Epidermal melanocyte (primary cell): ENCODE data around the gene SSC5D.

ENCODE experiments used
- DNase-seq: peaks from one replicate; pipeline ENCODE4 v3.0.0; 2011; ENCODE audit warnings: low spot score; ENCODE audit not compliant: insufficient read length

SSC5D gene

GRCh38 chr19:55454787-55455243 is 33.4 kb upstream of the SSC5D start:
- peak; percentile 78 for DNase-seq

GRCh38 chr19:55455576-55456235 is 32.5 kb upstream of the SSC5D start:
- DNase-seq: no peak

- DNase-seq: no peak
These were observed 31.9 kb upstream of the SSC5D start for GRCh38 chr19:55456347-55456746.

DNA sequence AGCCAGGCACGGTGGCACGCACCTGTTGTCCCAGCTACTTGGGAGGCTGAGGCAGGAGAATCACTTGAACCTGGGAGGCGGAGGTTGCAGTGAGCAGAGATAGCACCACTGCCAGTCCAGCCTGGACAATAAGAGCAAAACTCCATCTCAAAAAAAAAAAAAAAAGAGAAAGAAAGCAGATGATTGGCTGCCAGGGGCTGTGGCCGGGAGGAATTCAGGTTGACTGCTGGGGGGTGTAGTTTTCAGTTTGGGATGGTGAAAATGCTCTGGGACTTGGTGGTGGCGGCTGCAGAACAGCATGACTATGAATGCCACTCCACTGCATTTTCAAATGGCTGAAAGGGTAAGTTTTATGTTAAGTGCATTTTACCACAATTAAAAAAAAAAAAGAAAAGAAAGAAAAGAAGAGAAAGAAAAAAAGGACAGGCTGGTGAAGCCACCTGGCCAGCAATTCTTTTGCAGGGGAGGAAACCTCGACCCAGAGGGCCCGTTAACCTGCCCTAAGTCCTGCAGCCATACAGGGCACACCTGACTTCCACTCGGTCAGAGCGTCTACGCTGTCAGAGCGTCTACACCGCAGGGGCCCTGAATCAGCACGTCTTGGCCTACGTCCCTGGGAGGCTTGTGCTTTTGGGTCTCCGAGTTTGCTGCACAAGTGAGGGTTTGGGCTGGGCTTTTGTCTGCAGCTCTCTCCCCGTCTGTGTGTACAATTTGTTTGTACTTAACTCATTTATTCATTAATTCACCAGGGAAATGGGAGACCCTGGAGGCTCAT is 30.4 kb upstream of the SSC5D start:
- no peak for DNase-seq

DNA sequence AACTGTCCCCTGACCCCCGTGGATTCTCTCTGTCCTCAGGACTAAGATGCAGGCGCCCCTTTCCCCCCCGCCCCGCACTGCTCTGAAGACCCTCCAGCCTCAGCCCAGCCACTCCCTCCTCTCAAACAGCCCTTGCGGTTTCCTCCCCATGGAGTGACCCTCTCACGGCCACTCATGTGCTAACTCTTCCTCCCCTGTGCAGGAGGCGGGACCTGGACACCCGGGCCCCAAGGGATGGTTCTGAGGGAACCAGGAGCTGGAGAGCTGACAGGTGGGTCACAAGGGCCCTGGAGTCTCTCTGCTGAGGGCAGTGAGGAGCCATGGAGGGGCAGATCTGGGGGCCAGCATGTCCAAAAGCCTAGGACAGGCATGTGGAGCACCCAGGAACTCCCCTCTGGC is 28.7 kb upstream of the SSC5D start:
- DNase-seq: no peak

DNA sequence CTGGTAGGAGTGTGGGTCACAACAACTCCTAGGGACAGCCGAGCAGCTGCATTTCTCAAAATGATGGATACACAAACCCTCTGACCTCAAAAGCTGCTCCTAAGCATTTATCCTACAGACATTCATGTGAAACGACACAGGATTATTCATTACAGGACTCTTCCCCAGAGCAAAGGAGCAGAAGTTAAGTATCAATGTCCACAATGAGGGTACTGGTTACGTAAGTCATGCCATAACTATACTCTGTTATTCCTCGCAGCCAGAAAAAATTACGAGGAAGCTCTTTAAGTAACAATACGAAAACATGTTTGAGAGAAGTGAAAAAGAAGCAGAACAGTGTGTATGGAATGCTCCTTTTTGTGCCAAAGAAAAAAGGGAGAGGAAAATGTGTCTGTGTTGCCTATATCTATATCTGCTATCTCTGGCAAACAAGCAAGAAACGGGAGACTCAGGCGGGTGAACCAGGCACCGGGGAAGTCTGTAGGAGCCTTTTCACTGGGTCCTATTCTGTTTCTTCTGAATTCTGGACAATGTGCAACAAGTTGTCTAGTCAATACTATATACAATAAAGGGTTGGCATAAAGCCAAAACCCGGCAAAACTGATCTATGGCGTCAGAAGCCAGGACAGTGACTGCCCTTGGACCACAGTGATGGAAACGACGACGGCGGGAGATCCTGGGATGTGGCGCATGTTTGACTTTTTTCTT is 28.1 kb upstream of the SSC5D start:
- no peak for DNase-seq

GRCh38 chr19:55460670-55461258 is 27.5 kb upstream of the SSC5D start:
- DNase-seq: peak; percentile 74

- DNase-seq: peak; percentile 99
These were observed 26.8 kb upstream of the SSC5D start, which contains the start of gene ISOC2 for GRCh38 chr19:55461259-55461973. Gene ISOC2, minus strand, starts transcription at chr19:55461642. Its CDS starts 5,156 bp downstream, at chr19:55456486.

GRCh38 chr19:55461974-55462626 is 26.1 kb upstream of the SSC5D start:
- no peak for DNase-seq

DNA sequence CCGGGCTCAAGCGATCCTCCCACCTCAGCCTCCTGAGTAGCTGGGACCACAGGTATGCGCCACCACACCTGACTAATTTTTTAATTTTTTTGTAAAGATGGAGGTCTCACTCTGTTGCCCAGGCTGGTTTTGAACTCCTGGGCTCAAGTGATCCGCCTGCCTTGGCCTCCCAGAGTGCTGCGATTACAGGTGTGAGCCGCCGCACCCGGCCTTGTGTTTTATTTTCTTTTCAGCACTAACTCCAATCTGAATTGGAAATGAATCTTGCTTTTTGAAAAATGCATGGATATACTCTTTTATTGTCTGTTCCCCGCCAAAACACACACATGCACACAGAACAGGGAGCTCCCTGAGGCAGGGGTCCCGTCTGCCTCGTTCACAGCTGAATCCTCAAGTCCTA is 25.5 kb upstream of the SSC5D start:
- DNase-seq: no peak

GRCh38 chr19:55463583-55464031 is 24.6 kb upstream of the SSC5D start:
- DNase-seq: no peak

DNA sequence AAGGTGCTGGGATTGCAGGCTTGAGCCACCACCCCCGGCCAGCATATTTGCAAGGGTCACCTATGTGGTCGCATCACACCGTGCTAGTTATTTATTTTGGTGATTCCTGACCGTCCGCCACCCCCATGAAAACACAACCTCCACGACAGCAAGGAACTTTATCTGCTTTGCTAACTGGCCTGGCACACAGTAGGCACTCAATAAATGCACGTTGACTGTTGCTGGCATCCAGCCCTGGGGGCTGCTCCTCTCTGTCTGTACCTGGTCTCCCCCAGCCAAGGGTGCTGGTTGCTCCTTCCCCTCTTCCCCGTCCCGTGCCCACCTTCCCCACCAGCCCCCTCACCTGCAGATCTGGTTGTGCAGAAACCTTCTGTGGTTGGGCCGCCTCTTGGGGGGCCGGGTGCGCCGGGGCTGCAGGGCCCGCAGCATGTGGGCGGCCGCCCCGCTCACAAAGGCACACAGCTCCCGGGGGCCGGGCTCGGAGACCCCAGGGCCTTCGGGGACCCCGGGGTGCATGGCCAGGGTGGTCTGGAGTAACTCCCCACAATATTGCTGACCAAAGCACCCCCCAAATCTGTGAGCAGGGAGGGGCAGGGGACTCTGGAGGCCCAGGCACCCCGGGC is 24.1 kb upstream of the SSC5D start:
- DNase-seq: no peak

DNA sequence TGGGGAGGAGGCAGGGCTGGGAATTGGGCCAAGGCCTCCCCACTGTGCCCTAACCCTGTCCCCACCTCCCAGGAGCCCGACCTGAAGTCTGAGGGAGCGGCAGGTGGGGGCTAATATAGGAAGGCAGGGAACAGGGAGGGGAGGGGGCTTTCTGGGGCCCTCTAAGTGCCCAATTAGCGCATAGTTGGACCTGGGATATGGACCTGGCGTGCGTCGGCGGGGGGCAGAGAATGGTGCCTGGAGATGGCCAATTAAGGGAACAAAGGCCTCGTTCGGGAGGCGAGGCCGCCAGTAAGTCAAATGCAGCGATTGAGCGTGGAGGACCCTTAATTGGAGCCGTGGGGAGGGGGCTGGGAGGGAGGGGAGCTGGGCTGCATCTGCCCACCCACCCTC is 23.6 kb upstream of the SSC5D start, which contains the start of gene C19orf85:
C19orf85 (minus strand) TSS at position 90 of the 393 bp plus-strand sequence. CDS start 197 bp downstream, outside the sequence.
- no peak for DNase-seq

- no peak for DNase-seq
These were observed 22.6 kb upstream of the SSC5D start for GRCh38 chr19:55465460-55466240.

DNA sequence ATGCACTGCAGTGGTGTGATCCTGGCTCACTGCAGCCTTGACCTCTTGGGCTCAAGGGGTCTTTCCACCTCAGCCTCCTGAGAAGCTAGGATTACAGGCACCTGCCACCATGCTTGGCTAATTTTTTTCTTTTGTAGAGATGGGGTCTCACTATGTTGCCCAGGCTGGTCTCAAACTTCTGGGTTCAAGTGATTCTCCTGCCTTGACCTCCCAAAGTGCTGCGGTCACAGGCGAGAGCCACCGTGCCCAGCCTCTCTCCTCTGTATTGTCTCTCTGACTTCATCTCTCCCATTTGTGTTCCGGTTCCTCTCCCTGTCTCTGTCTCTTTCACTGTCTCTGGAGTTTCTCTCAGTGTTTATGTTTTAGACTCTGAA is 22.0 kb upstream of the SSC5D start:
- DNase-seq: no peak

DNA sequence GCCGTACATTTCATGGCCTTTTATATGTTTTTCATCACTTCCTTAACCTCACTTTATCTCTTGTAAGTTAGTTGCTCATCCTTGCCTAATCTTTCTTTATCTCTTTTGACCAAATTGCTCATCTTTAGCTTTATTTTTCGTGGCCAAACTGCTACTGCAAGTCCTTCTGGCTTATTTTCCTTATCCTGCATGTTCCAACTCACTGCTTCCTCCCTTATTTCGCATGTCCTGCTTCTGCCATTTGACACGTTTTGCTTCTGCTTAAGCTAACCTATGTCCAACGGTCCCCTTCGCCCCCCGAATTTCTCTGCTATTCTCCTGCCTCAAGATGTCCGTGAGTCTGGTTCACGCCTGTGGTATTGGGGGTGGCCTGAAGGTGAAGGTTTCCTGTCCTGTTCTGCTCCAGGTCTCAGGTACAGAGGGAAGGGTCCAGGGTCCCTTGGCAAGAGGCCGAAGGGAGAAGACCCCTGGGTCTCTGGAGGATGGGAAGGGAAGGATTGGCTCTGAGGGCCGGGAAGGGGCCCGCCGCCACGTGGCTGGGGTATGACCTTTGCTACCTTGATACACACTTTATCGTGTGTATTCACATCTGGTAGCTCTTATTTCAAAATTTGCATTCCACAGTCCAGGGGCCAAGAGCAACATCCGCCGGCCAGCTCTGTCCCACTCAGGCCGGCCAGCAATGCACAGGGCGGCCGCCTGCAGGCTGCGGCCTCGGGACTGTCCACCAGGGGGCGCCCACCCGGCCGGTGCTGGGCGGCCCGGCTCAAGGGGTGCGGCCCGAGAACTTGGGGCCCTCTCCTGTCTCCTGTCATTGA is 20.8 kb upstream of the SSC5D start:
- peak; percentile 71 for DNase-seq

- DNase-seq: no peak
These were observed 20.2 kb upstream of the SSC5D start for GRCh38 chr19:55468054-55468393.

DNA sequence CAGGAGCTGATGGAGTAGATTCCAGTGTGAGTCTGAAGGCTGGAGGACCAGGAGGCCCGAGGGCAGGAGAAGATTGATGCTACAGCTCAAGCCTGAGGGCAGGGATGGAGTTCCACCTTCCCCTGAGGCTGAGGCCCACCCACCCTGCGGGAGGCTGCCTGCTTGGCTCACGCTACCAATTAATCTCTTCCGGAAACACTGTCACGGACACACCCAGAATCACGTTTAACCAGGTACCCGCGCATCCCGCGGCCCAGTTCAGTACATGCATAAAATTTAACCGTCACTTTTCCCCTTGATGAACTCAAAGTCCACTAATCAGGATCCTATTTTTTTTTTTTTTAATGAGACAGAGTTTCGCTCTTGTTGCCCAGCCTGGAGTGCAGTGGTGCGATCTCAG is 17.0 kb upstream of the SSC5D start:
- no peak for DNase-seq
